Medulla oblongata (tissue), 1 donor: ENCODE measurements around the gene GCLC.
"Not testable (repeated sequence)": the region's sequence is repeated elsewhere in the genome, so short reads cannot be mapped to it uniquely, and the experiment has no call there.

Experiments used
- DNase-seq: peaks from one replicate; pipeline ENCODE4 v3.0.0-alpha.2; 2015; ENCODE audit errors: extremely low spot score

GCLC gene

GRCh38 chr6:53544470-53545308, at the start of gene GCLC:
Gene GCLC (minus strand): TSS chr6:53545101. CDS start chr6:53544645, 456 bp downstream.
- DNase-seq: peak; percentile 94

GRCh38 chr6:53594596-53594995, 49.7 kb upstream of the GCLC start:
- DNase-seq: no peak

GRCh38 chr6:53593001-53593488, 48.1 kb upstream of the GCLC start:
- DNase-seq: no peak

GRCh38 chr6:53591873-53592272, 47.0 kb upstream of the GCLC start:
- DNase-seq: no peak

- peak; percentile 54 for DNase-seq
These were observed 44.1 kb upstream of the GCLC start for GRCh38 chr6:53588816-53589509.

- no peak for DNase-seq
These were observed 42.4 kb upstream of the GCLC start for GRCh38 chr6:53587291-53587690.

- DNase-seq: no peak
These were observed 40.5 kb upstream of the GCLC start for GRCh38 chr6:53585208-53585900.

- no peak for DNase-seq
These were observed 39.8 kb upstream of the GCLC start for GRCh38 chr6:53584726-53585125.

- DNase-seq: no peak
These were observed 38.5 kb upstream of the GCLC start for GRCh38 chr6:53583451-53583850.

- DNase-seq: no peak
These were observed 38.1 kb upstream of the GCLC start for GRCh38 chr6:53582963-53583362.

- DNase-seq: no peak
These were observed 37.0 kb upstream of the GCLC start for GRCh38 chr6:53581856-53582255.

GRCh38 chr6:53581173-53581773, 36.4 kb upstream of the GCLC start:
- no peak for DNase-seq

- DNase-seq: no peak
These were observed 34.4 kb upstream of the GCLC start for GRCh38 chr6:53579338-53579737.

GRCh38 chr6:53578371-53578770, 33.5 kb upstream of the GCLC start:
- no peak for DNase-seq

GRCh38 chr6:53573299-53573698, 28.4 kb upstream of the GCLC start:
- DNase-seq: no peak

- not testable (repeated sequence) for DNase-seq
These were observed 27.5 kb upstream of the GCLC start for GRCh38 chr6:53572379-53572778.

- no peak for DNase-seq
These were observed 24.1 kb upstream of the GCLC start for GRCh38 chr6:53568776-53569616.

- no peak for DNase-seq
These were observed 22.8 kb upstream of the GCLC start for GRCh38 chr6:53567701-53568100.

- DNase-seq: no peak
These were observed 21.9 kb upstream of the GCLC start for GRCh38 chr6:53566755-53567154.

GRCh38 chr6:53565886-53566285, 21.0 kb upstream of the GCLC start:
- no peak for DNase-seq
